Measurements from ENCODE around the gene NACA2.

The NACA2 gene

DNA sequence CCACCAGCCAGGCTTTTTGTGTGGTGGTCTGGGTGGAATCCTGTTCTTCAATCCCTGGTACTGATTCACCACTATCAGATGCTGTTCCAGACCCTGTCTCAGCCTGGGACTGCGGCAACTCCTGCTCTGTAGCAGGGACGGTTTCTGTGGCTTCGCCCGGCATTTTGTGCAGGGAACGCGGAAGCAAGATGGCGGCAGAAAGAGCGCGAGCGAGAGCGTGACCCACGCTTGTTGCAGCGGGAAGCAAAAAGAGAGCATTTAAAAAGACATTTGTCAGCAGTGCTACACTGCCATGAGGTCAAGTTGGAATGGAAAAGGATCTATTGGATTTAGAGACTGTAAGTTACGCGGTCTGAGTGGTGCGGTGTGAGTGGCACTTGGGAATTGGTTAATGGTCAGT is at the start of gene NACA2:
Gene NACA2 (minus strand): TSS at position 202 of the 400 bp plus-strand sequence. CDS start 39 bp downstream, at position 163.
- Histone ChIP-seq H3F3A (ENCODE audit: low read depth) (no peaks in the 10 kb centered on the region), H3K9me3 (ENCODE audit: insufficient read depth, low read depth, low read length) (no peaks in the 10 kb centered on the region), H2AFZ (ENCODE audit: low read length) (no peak within 1 kb of the TSS), H3K4me2 (ENCODE audit: low read depth, low read length, poor library complexity, severe bottlenecking) (no peak within 1 kb of the TSS), H3K4me3 (ENCODE audit: low read length, poor library complexity, severe bottlenecking) (no peak within 1 kb of the TSS), H3K27me3 (ENCODE audit: insufficient read depth, low read length, poor library complexity, severe bottlenecking) (no peaks in the 10 kb centered on the region), H3K79me2 (ENCODE audit: insufficient read depth, low read length) (no peaks in the 10 kb centered on the region), H3K9ac (ENCODE audit: low read depth, low read length, poor library complexity, severe bottlenecking) (no peak within 1 kb of the TSS), H3K9me2 (replicated peaks; ENCODE audit: low read depth, low read length) (no peaks in the 10 kb centered on the region), H4K20me1 (ENCODE audit: insufficient read depth, low read length, poor library complexity, severe bottlenecking) (no peaks in the 10 kb centered on the region), H3K36me3 (ENCODE audit: insufficient read depth, low read length) (no peaks in the 10 kb centered on the region), H3K4me1 (ENCODE audit: insufficient read depth, low read length, poor library complexity, severe bottlenecking) (no peaks in the 10 kb centered on the region)
- TF ChIP-seq CTCF (conservative IDR thresholded peaks at IDR 0.05; ENCODE audit: low read length) (no peak), EZH2phosphoT487 (IDR thresholded peaks at IDR 0.05; ENCODE audit: borderline replicate concordance) (no peak)

DNA sequence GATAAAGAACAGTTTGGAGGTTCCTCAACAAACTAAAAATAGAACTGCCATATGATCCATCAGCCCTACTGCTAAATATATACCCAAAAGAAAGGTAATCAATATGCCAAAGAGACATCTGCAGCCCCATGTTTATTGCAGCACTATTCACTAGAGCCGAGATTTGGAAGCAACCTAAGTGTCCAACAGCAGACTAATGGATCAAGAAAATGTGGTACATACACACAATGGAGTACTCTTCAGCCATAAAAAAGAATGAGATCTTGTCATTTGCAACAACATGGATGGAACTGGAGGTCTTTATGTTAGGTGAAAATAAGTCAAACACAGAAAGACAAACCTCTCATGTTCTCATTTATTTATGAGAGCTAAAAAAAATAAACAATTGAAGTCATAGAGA is 48.8 kb upstream of the NACA2 start:
- TF ChIP-seq CTCF (conservative IDR thresholded peaks at IDR 0.05; ENCODE audit: low read length) = no peak
- no peak for TF ChIP-seq EZH2phosphoT487 (IDR thresholded peaks at IDR 0.05; ENCODE audit: borderline replicate concordance)
- no peaks in the 10 kb centered on the region for H3K4me1 ChIP-seq (ENCODE audit: insufficient read depth, low read length, poor library complexity, severe bottlenecking)
- H3K9me3 ChIP-seq (ENCODE audit: insufficient read depth, low read depth, low read length) = no peaks in the 10 kb centered on the region
- no peak overlapping the region for H2AFZ ChIP-seq (ENCODE audit: low read length)
- no peaks in the 10 kb centered on the region for H3K27me3 ChIP-seq (ENCODE audit: insufficient read depth, low read length, poor library complexity, severe bottlenecking)
- no peaks in the 10 kb centered on the region for H4K20me1 ChIP-seq (ENCODE audit: insufficient read depth, low read length, poor library complexity, severe bottlenecking)
- no peak overlapping the region for H3K4me3 ChIP-seq (ENCODE audit: low read length, poor library complexity, severe bottlenecking)
- H3F3A ChIP-seq (ENCODE audit: low read depth) = no peaks in the 10 kb centered on the region
- H3K79me2 ChIP-seq (ENCODE audit: insufficient read depth, low read length) = no peaks in the 10 kb centered on the region
- H3K9ac ChIP-seq (ENCODE audit: low read depth, low read length, poor library complexity, severe bottlenecking) = no peak overlapping the region
- no peaks in the 10 kb centered on the region for H3K36me3 ChIP-seq (ENCODE audit: insufficient read depth, low read length)
- H3K9me2 ChIP-seq (replicated peaks; ENCODE audit: low read depth, low read length) = no peaks in the 10 kb centered on the region
- no peak overlapping the region for H3K4me2 ChIP-seq (ENCODE audit: low read depth, low read length, poor library complexity, severe bottlenecking)

DNA sequence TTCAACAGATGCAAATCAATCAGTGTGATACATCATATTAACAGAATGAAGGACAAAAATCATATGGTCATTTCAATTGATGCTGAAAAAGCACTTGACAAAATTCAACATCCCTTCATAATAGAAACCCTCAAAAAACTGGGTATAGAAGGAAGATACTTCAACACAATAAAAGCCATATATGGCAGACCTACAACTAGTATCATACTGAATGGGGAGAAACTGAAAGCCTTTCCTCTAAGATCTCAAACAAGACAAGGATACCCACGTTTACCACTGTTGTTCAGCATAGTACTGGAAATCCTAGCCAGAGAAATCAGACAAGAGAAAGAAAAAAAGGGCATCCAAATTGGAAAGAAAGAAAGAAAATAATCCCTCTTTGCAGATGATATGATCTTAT is 47.1 kb upstream of the NACA2 start:
- Histone ChIP-seq H3K27me3 (ENCODE audit: insufficient read depth, low read length, poor library complexity, severe bottlenecking) (no peaks in the 10 kb centered on the region), H3K4me1 (ENCODE audit: insufficient read depth, low read length, poor library complexity, severe bottlenecking) (no peaks in the 10 kb centered on the region), H3K9me3 (ENCODE audit: insufficient read depth, low read depth, low read length) (no peaks in the 10 kb centered on the region), H3K4me2 (ENCODE audit: low read depth, low read length, poor library complexity, severe bottlenecking) (no peak overlapping the region), H3K9ac (ENCODE audit: low read depth, low read length, poor library complexity, severe bottlenecking) (no peak overlapping the region), H2AFZ (ENCODE audit: low read length) (no peak overlapping the region), H3K4me3 (ENCODE audit: low read length, poor library complexity, severe bottlenecking) (no peak overlapping the region), H4K20me1 (ENCODE audit: insufficient read depth, low read length, poor library complexity, severe bottlenecking) (no peaks in the 10 kb centered on the region), H3K36me3 (ENCODE audit: insufficient read depth, low read length) (no peaks in the 10 kb centered on the region), H3K9me2 (replicated peaks; ENCODE audit: low read depth, low read length) (no peaks in the 10 kb centered on the region), H3K79me2 (ENCODE audit: insufficient read depth, low read length) (no peaks in the 10 kb centered on the region), H3F3A (ENCODE audit: low read depth) (no peaks in the 10 kb centered on the region)
- TF ChIP-seq CTCF (conservative IDR thresholded peaks at IDR 0.05; ENCODE audit: low read length) = no peak
- no peak for TF ChIP-seq EZH2phosphoT487 (IDR thresholded peaks at IDR 0.05; ENCODE audit: borderline replicate concordance)

All from Loucy (cell line).